ENCODE measurements around the gene SRGAP2B.
"Not testable (repeated sequence)": the region's sequence is repeated elsewhere in the genome, so short reads cannot be mapped to it uniquely, and the experiment has no call there.

Gene SRGAP2B

DNA sequence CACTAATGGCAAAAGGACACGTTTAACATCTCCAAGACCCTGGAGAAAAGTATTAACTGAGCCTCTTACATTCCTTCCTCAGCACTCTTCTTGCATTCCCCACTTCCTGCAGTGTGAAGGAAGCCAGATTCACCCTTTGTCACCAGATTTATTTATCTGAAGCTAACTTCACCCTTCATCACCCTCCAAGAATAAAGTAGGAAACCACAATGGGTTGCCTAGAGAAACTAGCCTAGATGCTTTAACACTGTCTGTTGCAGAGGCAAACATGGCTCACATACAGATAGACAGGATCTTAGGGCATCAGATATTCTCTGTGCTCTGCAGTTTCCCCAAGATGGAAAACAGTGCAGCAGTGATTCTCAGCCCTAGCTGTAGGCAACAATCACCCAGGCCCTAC lies 147.6 kb downstream of the SRGAP2B start:
- DNase-seq (ENCODE audit: low read depth), result not testable (repeated sequence)

- DNase-seq (ENCODE audit: low read depth), result not testable (repeated sequence)
Measured at GRCh38 chr1:144946525-144947480, 148.3 kb downstream of the SRGAP2B start.

- DNase-seq (ENCODE audit: low read depth), result not testable (repeated sequence)
Measured at GRCh38 chr1:144941710-144942109, 153.4 kb downstream of the SRGAP2B start.

DNA sequence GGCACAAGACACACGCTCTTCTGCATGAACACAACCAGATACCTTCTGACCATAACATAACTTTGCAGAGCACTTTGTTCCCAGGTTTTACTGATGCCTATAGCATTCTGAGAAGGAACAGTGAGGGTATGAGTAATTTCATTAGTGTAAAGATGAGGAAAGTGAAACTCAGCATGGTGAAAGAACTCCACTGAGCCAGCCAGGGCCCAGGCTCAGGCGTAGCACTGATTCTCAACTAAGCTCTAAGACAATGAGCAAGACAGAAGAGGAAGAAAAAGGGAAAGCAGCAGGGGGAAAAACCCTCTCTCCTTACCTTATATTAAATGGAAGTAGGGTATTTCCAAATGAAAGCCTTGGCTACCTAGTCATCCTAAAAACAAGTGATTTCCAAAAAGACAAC lies 155.1 kb downstream of the SRGAP2B start:
- not testable (repeated sequence) for DNase-seq (ENCODE audit: low read depth)

GRCh38 chr1:144938627-144939026 lies 156.5 kb downstream of the SRGAP2B start:
- DNase-seq (ENCODE audit: low read depth), result not testable (repeated sequence)

- DNase-seq (ENCODE audit: low read depth), result not testable (repeated sequence)
Measured at GRCh38 chr1:144936186-144936732, 158.9 kb downstream of the SRGAP2B start.

GRCh38 chr1:144935310-144935709 lies 159.8 kb downstream of the SRGAP2B start:
- DNase-seq (ENCODE audit: low read depth), result not testable (repeated sequence)

GRCh38 chr1:144933014-144933413 lies 162.1 kb downstream of the SRGAP2B start:
- DNase-seq (ENCODE audit: low read depth), result not testable (repeated sequence)

GRCh38 chr1:144932153-144932552 lies 163.0 kb downstream of the SRGAP2B start:
- peak; percentile 17 for DNase-seq (ENCODE audit: low read depth)

DNA sequence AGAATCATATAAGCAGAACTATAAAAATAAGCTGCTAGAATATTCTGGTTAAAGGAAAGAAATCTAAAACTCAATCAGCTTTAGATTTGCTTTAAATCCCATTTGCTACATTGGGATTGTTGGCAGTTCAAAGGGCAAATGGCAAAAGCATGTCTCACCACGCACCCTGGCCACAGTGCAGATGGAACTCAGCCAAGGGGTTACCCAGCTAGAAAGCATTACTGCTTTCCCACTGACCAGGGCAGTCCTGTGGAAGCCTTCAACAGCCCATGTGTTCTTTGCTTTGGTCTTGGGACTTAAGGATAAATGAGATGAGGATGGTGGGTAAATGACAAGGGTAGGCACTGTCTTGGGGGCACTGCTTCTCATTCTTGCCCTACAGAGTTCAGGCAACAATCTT lies 163.6 kb downstream of the SRGAP2B start:
- not testable (repeated sequence) for DNase-seq (ENCODE audit: low read depth)

GRCh38 chr1:144930085-144930777 lies 164.9 kb downstream of the SRGAP2B start:
- DNase-seq (ENCODE audit: low read depth), result not testable (repeated sequence)

DNA sequence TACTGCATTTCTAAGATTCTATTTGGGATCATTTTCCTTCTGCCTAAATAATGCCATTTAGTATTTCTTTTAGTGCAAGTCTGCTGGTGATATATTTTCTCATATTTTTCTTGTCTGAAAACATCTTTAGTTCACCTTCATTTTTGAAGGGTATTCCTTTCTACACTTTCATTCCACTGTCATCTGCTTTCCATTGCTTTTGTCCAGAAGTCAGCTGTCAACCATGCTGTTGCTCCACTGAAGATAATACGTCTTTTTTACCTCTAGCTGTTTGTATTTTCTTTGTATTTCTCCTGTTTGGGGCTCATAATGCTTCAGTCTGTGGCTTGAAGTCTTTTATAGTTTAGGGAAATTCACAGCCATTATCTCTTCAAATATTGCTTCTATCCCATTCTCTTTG lies 167.8 kb downstream of the SRGAP2B start:
- DNase-seq (ENCODE audit: low read depth), result not testable (repeated sequence)

- DNase-seq (ENCODE audit: low read depth), result not testable (repeated sequence)
Measured at GRCh38 chr1:144923640-144924039, 171.5 kb downstream of the SRGAP2B start.

GRCh38 chr1:144922785-144923184 lies 172.3 kb downstream of the SRGAP2B start:
- DNase-seq (ENCODE audit: low read depth), result peak; percentile 4

- DNase-seq (ENCODE audit: low read depth), result not testable (repeated sequence)
Measured at GRCh38 chr1:144919106-144919505, 176.0 kb downstream of the SRGAP2B start.

DNA sequence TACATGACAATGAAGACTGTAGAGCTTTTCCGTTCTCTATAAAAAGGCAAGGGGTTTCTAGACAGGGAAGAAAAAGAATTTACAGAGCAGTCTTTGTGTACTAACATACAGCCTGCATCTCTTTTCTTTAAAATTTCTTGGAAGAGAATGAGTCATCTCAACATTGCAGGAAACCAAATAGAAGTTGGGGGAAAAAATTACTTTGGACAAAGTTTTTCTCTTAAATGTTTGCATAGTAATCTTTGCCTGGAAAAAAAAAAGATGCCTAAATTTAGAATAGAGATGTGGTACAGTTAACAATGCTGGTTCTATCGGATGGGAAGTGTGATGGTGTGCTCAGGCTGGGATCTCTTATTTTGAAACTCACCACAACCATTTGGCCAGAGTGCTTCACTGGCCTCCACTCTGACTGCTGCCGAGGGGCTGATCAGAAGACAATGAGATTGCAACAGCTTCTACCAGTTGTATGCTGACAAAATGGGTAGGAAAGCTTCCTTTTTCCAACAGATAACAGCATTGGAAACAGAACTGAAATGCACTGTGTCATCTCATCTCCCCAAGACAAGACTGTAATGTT lies 177.0 kb downstream of the SRGAP2B start:
- not testable (repeated sequence) for DNase-seq (ENCODE audit: low read depth)

DNA sequence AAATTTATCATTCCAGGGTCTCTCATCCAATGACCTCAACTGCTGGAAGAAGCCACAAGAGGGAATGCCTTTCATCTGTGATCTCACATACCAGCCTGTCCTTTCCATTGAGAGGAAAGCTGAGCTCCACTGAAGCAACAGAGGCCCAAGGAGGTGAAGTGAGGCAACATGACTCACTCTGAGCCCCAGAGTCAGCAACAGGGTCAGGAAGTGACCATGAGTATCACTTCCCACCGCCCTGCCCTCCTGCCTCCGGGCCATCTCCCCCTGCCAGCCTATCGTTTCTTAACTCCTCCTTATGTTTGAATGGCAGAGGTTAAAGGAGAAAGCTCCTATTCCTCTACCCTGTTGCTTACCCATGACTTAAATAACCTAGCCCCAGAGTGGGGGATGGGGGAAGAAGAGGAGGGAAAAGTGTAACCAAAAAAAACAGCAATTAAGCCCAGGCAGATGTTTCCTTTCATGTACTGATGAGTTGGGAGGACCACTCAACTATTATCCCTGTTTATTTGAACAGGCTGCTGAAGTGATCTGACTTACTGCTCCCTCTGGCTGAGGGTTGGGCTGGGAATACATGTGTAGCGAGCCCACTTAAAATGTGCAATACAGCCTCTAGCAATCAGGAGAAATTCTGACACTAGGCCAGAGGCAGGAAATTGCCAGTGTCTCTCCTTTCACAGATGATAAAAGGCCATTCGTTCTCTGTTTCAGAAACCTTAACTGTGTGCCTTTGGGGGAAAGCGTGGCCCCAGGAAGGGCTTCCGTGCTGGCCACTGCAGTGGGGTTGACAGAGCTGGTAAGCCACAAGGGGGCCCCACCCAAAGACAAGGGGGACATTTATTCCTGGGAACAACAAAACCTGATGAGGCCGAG lies 177.7 kb downstream of the SRGAP2B start:
- not testable (repeated sequence) for DNase-seq (ENCODE audit: low read depth)

GRCh38 chr1:144913977-144914734 lies 181.0 kb downstream of the SRGAP2B start:
- not testable (repeated sequence) for DNase-seq (ENCODE audit: low read depth)

GRCh38 chr1:144913458-144913857 lies 181.7 kb downstream of the SRGAP2B start:
- not testable (repeated sequence) for DNase-seq (ENCODE audit: low read depth)

DNA sequence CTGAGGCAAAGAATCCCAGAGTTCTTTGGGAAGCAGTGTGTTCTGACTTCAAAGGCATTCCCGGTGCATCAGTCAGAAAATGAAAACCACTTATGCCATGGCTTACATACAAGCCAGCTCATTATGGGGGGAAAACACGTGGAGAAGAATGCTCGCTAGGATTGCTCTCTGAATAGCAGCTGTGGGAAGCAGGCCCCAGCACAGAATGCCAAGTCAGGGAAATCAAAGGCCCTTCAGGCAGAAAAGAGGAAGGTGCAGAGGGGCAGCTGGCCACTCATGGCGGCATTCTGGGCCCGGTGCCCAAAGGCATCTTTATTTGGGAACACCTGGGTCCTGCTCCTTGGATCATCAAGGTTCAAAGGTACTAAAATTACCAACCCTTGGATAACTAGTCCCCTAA lies 184.4 kb downstream of the SRGAP2B start:
- DNase-seq (ENCODE audit: low read depth), result not testable (repeated sequence)
